LHCN-M2 (cell line): ENCODE results near the gene PPP1R9A. TPM values are rescaled to one million over a fixed set of nuclear protein-coding genes. Genes with fewer than 3 reads are reported as not detected.
A peak's percentile ranks its signal among the peaks of the same experiment; 100 is the strongest.

Experiments used
- DNase-seq: peaks from one replicate; pipeline ENCODE4 v3.0.0-alpha.2; 2012; ENCODE audit warnings: low read depth
- polyA plus RNA-seq: library from polyadenylated mRNA; unstranded; fragments of >200 nt; gene quantifications from one replicate; pipeline ENCODE4 v1.2.1, GENCODE V29; 2012; ENCODE audit warnings: missing spikeins
- total RNA-seq: library from RNA; depleted of rRNA; stranded (reverse); fragments of >200 nt; gene quantifications from 2 replicates; pipeline ENCODE4 v1.2.3, GENCODE V29; 2014; rRNA removed

PPP1R9A gene
- 0.51 and 1.6 TPM in 2 replicates for total RNA-seq
- 0.16 TPM for polyA plus RNA-seq

GRCh38 chr7:94907026-94907810 lies at the start of gene PPP1R9A:
Gene PPP1R9A, plus strand, starts transcription at chr7:94907594. Its CDS starts 2,520 bp downstream, at chr7:94910114.
- DNase-seq, result peak; percentile 43

- no peak for DNase-seq
These were observed 36.3 kb upstream of the PPP1R9A start for GRCh38 chr7:94871132-94871531.

GRCh38 chr7:94873239-94873638 lies 34.2 kb upstream of the PPP1R9A start:
- no peak for DNase-seq

GRCh38 chr7:94874036-94874785 lies 33.2 kb upstream of the PPP1R9A start:
- no peak for DNase-seq

GRCh38 chr7:94875201-94875600 lies 32.2 kb upstream of the PPP1R9A start:
- DNase-seq, result no peak

- DNase-seq, result no peak
These were observed 29.4 kb upstream of the PPP1R9A start for GRCh38 chr7:94877731-94878670.

- no peak for DNase-seq
These were observed 24.5 kb upstream of the PPP1R9A start for GRCh38 chr7:94882891-94883290.

GRCh38 chr7:94883616-94884015 lies 23.8 kb upstream of the PPP1R9A start:
- no peak for DNase-seq

GRCh38 chr7:94888551-94888950 lies 18.8 kb upstream of the PPP1R9A start:
- peak; percentile 56 for DNase-seq

GRCh38 chr7:94888995-94889523 lies 18.3 kb upstream of the PPP1R9A start:
- DNase-seq, result no peak

- no peak for DNase-seq
These were observed 17.2 kb upstream of the PPP1R9A start for GRCh38 chr7:94890216-94890615.

GRCh38 chr7:94893661-94894060 lies 13.7 kb upstream of the PPP1R9A start:
- DNase-seq, result no peak

- peak; percentile 23 for DNase-seq
These were observed 9.9 kb upstream of the PPP1R9A start for GRCh38 chr7:94897541-94897940.

- DNase-seq, result no peak
These were observed 9.1 kb upstream of the PPP1R9A start for GRCh38 chr7:94898340-94898739.

GRCh38 chr7:94901981-94902380 lies 5.4 kb upstream of the PPP1R9A start:
- no peak for DNase-seq

- DNase-seq, result peak; percentile 78
These were observed 3.4 kb upstream of the PPP1R9A start for GRCh38 chr7:94903971-94904370.

GRCh38 chr7:94904982-94905381 lies 2.4 kb upstream of the PPP1R9A start:
- peak; percentile 34 for DNase-seq

GRCh38 chr7:94906065-94906851 lies 1.1 kb upstream of the PPP1R9A start:
- DNase-seq, result no peak

- DNase-seq, result no peak
These were observed 473 bp downstream of the PPP1R9A start for GRCh38 chr7:94907811-94908322.
